ENCODE measurements around the gene SLC7A10. TPM values are rescaled to one million over a fixed set of nuclear protein-coding genes. Genes with fewer than 3 reads are reported as not detected.

Gene SLC7A10
- total and polyA plus RNA-seq, 12 donors, result 0.31 to 0.70 (median 0.64) TPM; not detected in 7

GRCh38 chr19:33189453-33189852 lies 36.2 kb downstream of the SLC7A10 start:
- WGBS, 2 donors, result 0% methylated on average over 1 of the region's 1 CpG

GRCh38 chr19:33187183-33187540 lies 38.5 kb downstream of the SLC7A10 start:
- intact Hi-C loops (cut with DNase I), result loop anchor here in 1 of 10 donors (10.0 kb wide), 1 partner anchor 62 kb away; no protein-coding TSS in a partner anchor
- TF ChIP-seq CTCF (IDR thresholded peaks at IDR 0.05), result no peak
- Histone ChIP-seq H3K4me1 (peaks cover 0 to 23% (median 3%) of the 10 kb centered on the region in 9 donors), H3K27me3 (peaks cover 0 to 5% (median 0%) of the 10 kb centered on the region in 7 donors), H3K9me3 (no peaks in the 10 kb centered on the region), H3K36me3 (no peaks in the 10 kb centered on the region), H3K4me3 (no peak overlapping the region), H3K27ac (no peak overlapping the region)
- DNase-seq, result no peak
- WGBS, 2 donors, result 73 to 80% methylated on average over 8 of the region's 8 CpGs
- no peak for ATAC-seq

More at GRCh38 chr19:33189453-33189852, 36.2 kb downstream of the SLC7A10 start:
- intact Hi-C loops (cut with DNase I), result loop anchor here in 1 of 10 donors (10.0 kb wide), 1 partner anchor 65 kb away; no protein-coding TSS in a partner anchor
- peaks cover 0 to 18% (median 0%) of the 10 kb centered on the region in 7 donors for H3K27me3 ChIP-seq
- H3K4me1 ChIP-seq, result peaks cover 0 to 19% (median 0%) of the 10 kb centered on the region in 9 donors
- DNase-seq (no peak), ATAC-seq (no peak)
- H3K4me3 ChIP-seq, result no peak overlapping the region
- no peaks in the 10 kb centered on the region for H3K36me3 ChIP-seq
- H3K27ac ChIP-seq, result no peak overlapping the region
- no peak for TF ChIP-seq CTCF (IDR thresholded peaks at IDR 0.05)
- no peaks in the 10 kb centered on the region for H3K9me3 ChIP-seq

- no peak for ATAC-seq
- no peak overlapping the region for H3K4me3 ChIP-seq
- H3K27ac ChIP-seq, result no peak overlapping the region
- 61 to 75% methylated on average over 11 of the region's 11 CpGs for WGBS, 2 donors
- no peaks in the 10 kb centered on the region for H3K27me3 ChIP-seq
- TF ChIP-seq CTCF (IDR thresholded peaks at IDR 0.05), result no peak
- no peak for DNase-seq
- peaks cover 0 to 23% (median 3%) of the 10 kb centered on the region in 9 donors for H3K4me1 ChIP-seq
- H3K9me3 ChIP-seq, result no peaks in the 10 kb centered on the region
- intact Hi-C loops (cut with DNase I), result loop anchor here in 1 of 10 donors (10.0 kb wide), 1 partner anchor 62 kb away; no protein-coding TSS in a partner anchor
- no peaks in the 10 kb centered on the region for H3K36me3 ChIP-seq
Measured at GRCh38 chr19:33186431-33187182, 39.0 kb downstream of the SLC7A10 start.

- 0 to 1% methylated on average over 35 to 38 of the region's 38 CpGs for WGBS, 2 donors
- peak overlapping the region; percentile 79 to 97 (median 94) for H3K27ac ChIP-seq
- no peaks in the 10 kb centered on the region for H3K36me3 ChIP-seq
- H3K9me3 ChIP-seq, result no peaks in the 10 kb centered on the region
- ATAC-seq, result peak in 2 of 8 donors; percentile 46 to 61
- peak in 8 of 9 donors; percentile 38 to 74 (median 54) for TF ChIP-seq CTCF (IDR thresholded peaks at IDR 0.05)
- H3K4me1 ChIP-seq, result peaks cover 7 to 46% (median 26%) of the 10 kb centered on the region in 9 donors
- intact Hi-C loops (cut with DNase I), result loop anchor here in 5 of 10 donors (2.0 to 5.0 kb wide), 4 partner anchors 33 to 205 kb away; partner anchors contain the start of genes CEBPG (in 1 of the 5), CEP89 (in 1 of the 5) and FAAP24 (in 1 of the 5)
- no peak for DNase-seq
- peak overlapping the region; percentile 46 to 90 (median 76) for H3K4me3 ChIP-seq
- no peaks in the 10 kb centered on the region for H3K27me3 ChIP-seq
Measured at GRCh38 chr19:33177417-33177979, 48.2 kb downstream of the SLC7A10 start.

Measured in heart right ventricle (tissue), 16 donors.